OCI-LY7 (cell line): ENCODE results near the gene GLG1.

Experiments
- EZH2phosphoT487 ChIP-seq: fragments of 200-600 bp; sonication (generic); IDR thresholded peaks from 2 replicates; pipeline ENCODE4 v1.6.1; 2018; ENCODE audit warnings: low read depth, borderline replicate concordance, mild to moderate bottlenecking, mixed run types, antibody characterized with exemption, low read length, moderate library complexity, mixed read lengths
- TF ChIP-seq, protein P1 (sequence below): fragments of 200-600 bp; sonication (generic); conservative IDR thresholded peaks from 2 replicates; pipeline ENCODE4 v1.5.1; 2014; ENCODE audit warnings: mild to moderate bottlenecking, antibody characterized with exemption, low read length, moderate library complexity, mixed read lengths

DNA sequence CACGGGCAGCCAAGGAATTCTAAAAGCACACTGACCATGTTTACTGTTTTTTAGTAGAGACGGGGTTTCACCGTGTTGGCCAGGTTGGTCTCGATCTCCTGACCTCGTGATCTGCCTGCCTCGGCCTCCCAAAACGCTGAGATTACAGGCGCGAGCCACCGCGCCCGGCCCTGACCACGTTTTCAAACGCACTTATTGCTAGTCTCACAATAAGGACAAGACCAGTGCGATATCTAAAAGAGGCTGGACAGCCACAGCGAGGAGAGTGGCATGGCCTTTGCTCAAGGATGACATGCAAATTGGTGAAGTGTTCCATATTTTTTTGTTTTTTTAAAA lies 150.7 kb downstream of the GLG1 start:
- TF ChIP-seq EZH2phosphoT487 = no peak
- TF ChIP-seq, protein P1, sequence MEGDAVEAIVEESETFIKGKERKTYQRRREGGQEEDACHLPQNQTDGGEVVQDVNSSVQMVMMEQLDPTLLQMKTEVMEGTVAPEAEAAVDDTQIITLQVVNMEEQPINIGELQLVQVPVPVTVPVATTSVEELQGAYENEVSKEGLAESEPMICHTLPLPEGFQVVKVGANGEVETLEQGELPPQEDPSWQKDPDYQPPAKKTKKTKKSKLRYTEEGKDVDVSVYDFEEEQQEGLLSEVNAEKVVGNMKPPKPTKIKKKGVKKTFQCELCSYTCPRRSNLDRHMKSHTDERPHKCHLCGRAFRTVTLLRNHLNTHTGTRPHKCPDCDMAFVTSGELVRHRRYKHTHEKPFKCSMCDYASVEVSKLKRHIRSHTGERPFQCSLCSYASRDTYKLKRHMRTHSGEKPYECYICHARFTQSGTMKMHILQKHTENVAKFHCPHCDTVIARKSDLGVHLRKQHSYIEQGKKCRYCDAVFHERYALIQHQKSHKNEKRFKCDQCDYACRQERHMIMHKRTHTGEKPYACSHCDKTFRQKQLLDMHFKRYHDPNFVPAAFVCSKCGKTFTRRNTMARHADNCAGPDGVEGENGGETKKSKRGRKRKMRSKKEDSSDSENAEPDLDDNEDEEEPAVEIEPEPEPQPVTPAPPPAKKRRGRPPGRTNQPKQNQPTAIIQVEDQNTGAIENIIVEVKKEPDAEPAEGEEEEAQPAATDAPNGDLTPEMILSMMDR = no peak
